ENCODE results near the gene BTNL8.
A peak's percentile ranks its signal among the peaks of the same experiment; 100 is the strongest.
"Not testable (repeated sequence)": the region's sequence is repeated elsewhere in the genome, so short reads cannot be mapped to it uniquely, and the experiment has no call there.

The BTNL8 gene

GRCh38 chr5:180873615-180874520, 25.1 kb upstream of the BTNL8 start:
- Histone ChIP-seq H3K4me1 (ENCODE audit: insufficient read depth, poor library complexity, severe bottlenecking) (no peaks in the 10 kb centered on the region), H3K36me3 (ENCODE audit: low read depth) (no peaks in the 10 kb centered on the region), H3K9me3 (ENCODE audit: severe bottlenecking) (no peaks in the 10 kb centered on the region), H3K27ac (ENCODE audit: poor library complexity, severe bottlenecking) (no peak overlapping the region), H3K27me3 (ENCODE audit: insufficient read depth, poor library complexity, severe bottlenecking) (no peaks in the 10 kb centered on the region), H3K4me3 (ENCODE audit: severe bottlenecking) (no peak overlapping the region)
- DNase-seq (ENCODE audit: low spot score) (no peak), ATAC-seq (ENCODE audit: low read depth) (no peak)
- TF ChIP-seq CTCF (IDR thresholded peaks at IDR 0.05; ENCODE audit: poor library complexity, severe bottlenecking), result no peak

- TF ChIP-seq CTCF (IDR thresholded peaks at IDR 0.05; ENCODE audit: poor library complexity, severe bottlenecking), result no peak
These were observed 24.0 kb upstream of the BTNL8 start for GRCh38 chr5:180874804-180875582.

GRCh38 chr5:180875860-180876426, 23.0 kb upstream of the BTNL8 start:
- H3K36me3 ChIP-seq (ENCODE audit: low read depth), result no peaks in the 10 kb centered on the region
- no peak for ATAC-seq (ENCODE audit: low read depth)

More at GRCh38 chr5:180874804-180875582, 24.0 kb upstream of the BTNL8 start:
- Histone ChIP-seq H3K27me3 (ENCODE audit: insufficient read depth, poor library complexity, severe bottlenecking) (no peaks in the 10 kb centered on the region), H3K27ac (ENCODE audit: poor library complexity, severe bottlenecking) (no peak overlapping the region), H3K36me3 (ENCODE audit: low read depth) (no peaks in the 10 kb centered on the region), H3K9me3 (ENCODE audit: severe bottlenecking) (peaks cover 3% of the 10 kb centered on the region), H3K4me3 (ENCODE audit: severe bottlenecking) (no peak overlapping the region), H3K4me1 (ENCODE audit: insufficient read depth, poor library complexity, severe bottlenecking) (no peaks in the 10 kb centered on the region)
- ATAC-seq (ENCODE audit: low read depth), result no peak
- no peak for DNase-seq (ENCODE audit: low spot score)

GRCh38 chr5:180885845-180886529, 13.0 kb upstream of the BTNL8 start:
- H3K36me3 ChIP-seq (ENCODE audit: low read depth); H3K27me3 ChIP-seq (ENCODE audit: insufficient read depth, poor library complexity, severe bottlenecking); H3K9me3 ChIP-seq (ENCODE audit: severe bottlenecking); H3K4me3 ChIP-seq (ENCODE audit: severe bottlenecking); H3K27ac ChIP-seq (ENCODE audit: poor library complexity, severe bottlenecking); H3K4me1 ChIP-seq (ENCODE audit: insufficient read depth, poor library complexity, severe bottlenecking); DNase-seq (ENCODE audit: low spot score): not testable (repeated sequence)
- ATAC-seq (ENCODE audit: low read depth), result peak; percentile 95

More at GRCh38 chr5:180875860-180876426, 23.0 kb upstream of the BTNL8 start:
- Histone ChIP-seq H3K4me3 (ENCODE audit: severe bottlenecking) (no peak overlapping the region), H3K27ac (ENCODE audit: poor library complexity, severe bottlenecking) (no peak overlapping the region), H3K4me1 (ENCODE audit: insufficient read depth, poor library complexity, severe bottlenecking) (no peaks in the 10 kb centered on the region), H3K27me3 (ENCODE audit: insufficient read depth, poor library complexity, severe bottlenecking) (no peaks in the 10 kb centered on the region), H3K9me3 (ENCODE audit: severe bottlenecking) (peaks cover 3% of the 10 kb centered on the region)
- no peak for TF ChIP-seq CTCF (IDR thresholded peaks at IDR 0.05; ENCODE audit: poor library complexity, severe bottlenecking)
- DNase-seq (ENCODE audit: low spot score), result no peak

GRCh38 chr5:180889381-180889780, 9.6 kb upstream of the BTNL8 start:
- Histone ChIP-seq H3K27ac (ENCODE audit: poor library complexity, severe bottlenecking) (no peak overlapping the region), H3K9me3 (ENCODE audit: severe bottlenecking) (no peaks in the 10 kb centered on the region), H3K4me1 (ENCODE audit: insufficient read depth, poor library complexity, severe bottlenecking) (no peaks in the 10 kb centered on the region), H3K36me3 (ENCODE audit: low read depth) (no peaks in the 10 kb centered on the region), H3K4me3 (ENCODE audit: severe bottlenecking) (no peak overlapping the region), H3K27me3 (ENCODE audit: insufficient read depth, poor library complexity, severe bottlenecking) (peaks cover 19% of the 10 kb centered on the region)
- ATAC-seq (ENCODE audit: low read depth), result no peak
- no peak for TF ChIP-seq CTCF (IDR thresholded peaks at IDR 0.05; ENCODE audit: poor library complexity, severe bottlenecking)
- no peak for DNase-seq (ENCODE audit: low spot score)

- not testable (repeated sequence) for H3K4me3 ChIP-seq (ENCODE audit: severe bottlenecking); H3K27ac ChIP-seq (ENCODE audit: poor library complexity, severe bottlenecking); H3K36me3 ChIP-seq (ENCODE audit: low read depth); H3K4me1 ChIP-seq (ENCODE audit: insufficient read depth, poor library complexity, severe bottlenecking); DNase-seq (ENCODE audit: low spot score); H3K9me3 ChIP-seq (ENCODE audit: severe bottlenecking); ATAC-seq (ENCODE audit: low read depth)
- H3K27me3 ChIP-seq (ENCODE audit: insufficient read depth, poor library complexity, severe bottlenecking), result peaks cover 19% of the 10 kb centered on the region
These were observed 3.6 kb upstream of the BTNL8 start for GRCh38 chr5:180895330-180895729.
